HG03442 (cell line): ENCODE results near the gene GRK1.

Experiments used
- ATAC-seq: cut with Tn5 transposase; IDR thresholded peaks from one replicate; pipeline ENCODE4 v1.9.1; 2021; ENCODE audit warnings: mild to moderate bottlenecking, moderate library complexity; ENCODE audit not compliant: unreplicated experiment

The GRK1 gene

DNA sequence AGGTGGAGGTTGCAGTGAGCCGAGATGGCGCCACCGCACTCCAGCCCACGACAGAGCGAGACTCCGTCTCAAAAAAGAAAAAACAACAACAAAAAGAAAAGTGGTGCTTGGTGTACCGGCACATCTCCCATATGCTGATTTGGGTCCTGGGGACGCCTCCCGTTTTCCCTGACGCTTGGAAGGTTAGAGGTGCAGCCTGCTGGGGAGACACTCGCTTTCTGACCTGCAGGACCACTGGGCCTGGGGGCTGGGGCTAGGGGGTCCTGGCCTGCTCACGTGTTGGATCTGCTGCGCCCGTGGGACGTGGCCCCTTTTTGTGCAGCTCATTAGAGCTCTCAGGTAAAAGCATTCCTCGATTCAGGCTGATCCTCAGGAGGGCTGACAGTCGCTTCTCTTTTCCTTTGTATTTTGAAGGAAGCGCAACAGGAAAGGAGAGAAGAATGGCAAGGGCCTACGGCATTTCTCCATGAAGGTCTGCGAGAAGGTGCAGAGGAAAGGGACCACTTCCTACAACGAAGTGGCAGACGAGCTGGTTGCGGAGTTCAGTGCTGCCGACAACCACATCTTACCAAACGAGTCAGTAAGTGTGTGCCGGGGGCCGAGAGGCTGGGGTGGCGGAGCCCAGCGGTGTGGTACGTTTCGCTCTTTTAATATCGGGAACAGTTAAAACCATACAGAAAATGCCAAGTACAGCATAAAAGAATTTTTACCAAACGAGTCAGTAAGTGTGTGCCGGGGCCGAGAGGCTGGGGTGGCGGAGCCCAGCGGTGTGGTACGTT lies 34.1 kb upstream of the GRK1 start:
- no peak for ATAC-seq

DNA sequence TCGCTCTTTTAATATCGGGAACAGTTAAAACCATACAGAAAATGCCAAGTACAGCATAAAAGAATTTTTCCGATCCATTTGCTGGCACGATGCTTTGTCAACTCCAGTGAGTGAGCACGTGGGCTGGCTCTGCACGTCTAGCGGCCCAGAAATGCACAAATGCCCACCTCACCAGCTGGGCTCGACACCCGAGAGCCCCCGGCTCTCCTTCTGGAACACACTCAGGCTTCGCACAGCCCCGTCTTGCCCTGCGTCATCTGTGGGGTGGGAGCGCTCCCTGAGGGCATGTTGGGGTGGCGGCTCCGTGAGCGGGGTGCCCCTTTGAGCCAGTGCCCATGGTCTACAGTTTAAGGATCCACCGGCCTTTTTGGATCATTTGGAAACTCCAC lies 33.5 kb upstream of the GRK1 start:
- no peak for ATAC-seq

DNA sequence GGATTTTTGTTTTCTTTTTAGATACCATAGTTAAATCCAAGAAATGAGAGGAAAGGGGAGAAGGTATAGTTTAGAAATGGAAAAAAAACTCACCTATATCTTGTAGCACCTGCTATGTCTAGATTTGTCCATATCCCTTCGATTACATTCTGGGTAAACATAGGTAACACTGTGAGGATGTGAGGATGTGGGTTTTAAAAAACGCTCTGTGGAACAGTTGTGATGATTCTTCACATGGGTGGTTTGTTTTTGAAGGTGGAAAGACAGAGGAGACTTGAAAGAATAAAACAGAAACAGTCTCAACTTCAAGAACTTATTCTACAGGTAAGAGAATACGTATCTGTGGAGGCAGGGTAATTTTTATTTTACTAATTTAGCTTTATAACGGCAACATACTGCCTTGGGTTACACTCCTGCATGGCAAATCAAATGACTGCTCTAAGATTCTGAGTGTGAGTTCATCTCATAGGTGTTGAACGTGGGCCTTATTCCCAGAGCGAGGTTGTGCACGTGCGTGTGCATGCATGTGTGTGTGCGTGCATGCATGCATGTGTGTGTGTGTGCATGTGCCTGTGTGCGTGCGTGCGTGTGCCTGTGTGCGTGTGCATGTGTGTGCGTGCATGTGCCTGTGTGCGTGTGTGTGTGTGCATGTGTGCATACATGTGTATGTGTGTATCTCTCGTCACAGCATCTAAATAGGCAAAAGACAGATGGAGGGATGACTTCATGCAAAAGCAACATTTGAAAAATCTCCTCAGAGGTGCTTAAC lies 32.6 kb upstream of the GRK1 start:
- ATAC-seq = no peak

DNA sequence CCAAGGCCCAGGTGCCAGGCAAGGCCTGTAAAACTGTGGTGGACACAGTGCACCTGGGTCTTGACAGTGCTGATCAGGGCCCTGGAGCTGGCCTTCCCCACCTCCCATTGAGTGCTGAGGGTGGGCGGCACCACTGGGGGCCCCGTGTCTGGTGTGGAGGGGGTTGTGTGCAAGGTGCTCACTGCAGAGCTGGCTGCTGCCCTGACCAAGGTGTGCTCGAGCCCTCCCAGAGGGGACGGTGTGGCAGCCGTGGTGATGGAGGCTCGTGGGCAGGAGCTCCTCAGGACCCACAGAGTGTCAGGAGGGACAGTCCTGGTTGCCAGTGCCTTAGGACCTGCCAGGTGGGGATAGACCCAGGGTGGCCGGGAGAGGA lies 32.0 kb upstream of the GRK1 start:
- ATAC-seq = no peak

DNA sequence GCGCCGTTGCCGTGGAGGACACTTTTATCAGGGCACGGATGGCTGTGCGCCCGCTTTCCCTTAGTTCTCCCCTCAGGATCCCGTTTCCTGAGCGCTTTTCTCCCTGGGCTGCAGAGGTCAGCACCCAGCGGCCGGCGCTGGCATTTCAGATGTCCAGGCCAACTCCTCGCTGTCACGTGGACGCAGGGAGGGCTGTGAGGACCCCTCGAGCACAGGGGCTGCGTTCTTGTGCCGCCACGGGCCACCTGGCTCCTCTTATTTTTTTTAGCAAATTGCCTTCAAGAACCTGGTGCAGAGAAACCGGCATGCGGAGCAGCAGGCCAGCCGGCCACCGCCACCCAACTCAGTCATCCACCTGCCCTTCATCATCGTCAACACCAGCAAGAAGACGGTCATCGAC lies 31.3 kb upstream of the GRK1 start:
- no peak for ATAC-seq

DNA sequence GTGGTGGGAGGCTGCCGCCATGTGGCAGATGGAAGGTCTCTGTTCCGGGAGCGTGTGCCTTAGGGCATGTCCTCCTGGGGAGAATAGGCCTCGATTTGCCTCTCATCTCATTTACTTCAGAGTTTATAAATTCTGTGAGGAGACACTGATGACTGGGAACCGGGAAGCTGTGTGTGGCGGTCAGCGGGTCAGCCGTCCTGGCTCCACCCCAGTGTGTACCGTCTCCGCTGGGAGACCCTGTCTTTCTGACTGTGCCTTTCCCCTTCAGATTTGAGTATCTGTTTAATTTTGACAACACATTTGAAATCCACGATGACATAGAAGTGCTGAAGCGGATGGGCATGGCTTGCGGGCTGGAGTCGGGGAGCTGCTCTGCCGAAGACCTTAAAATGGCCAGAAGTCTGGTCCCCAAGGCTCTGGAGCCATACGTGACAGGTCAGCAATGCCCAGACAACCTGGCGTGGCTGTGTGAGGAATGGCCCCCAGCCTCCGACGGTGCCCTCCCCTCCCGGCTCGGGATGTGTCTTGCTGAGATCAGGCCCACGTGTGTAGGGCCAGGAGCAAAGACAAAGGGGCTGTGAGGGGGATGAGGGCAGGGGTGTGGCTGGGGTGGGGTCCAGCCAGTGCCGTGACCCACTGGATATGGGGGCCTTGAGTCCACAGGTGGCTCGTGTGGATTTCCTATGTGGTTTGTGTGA lies 30.6 kb upstream of the GRK1 start:
- no peak for ATAC-seq

DNA sequence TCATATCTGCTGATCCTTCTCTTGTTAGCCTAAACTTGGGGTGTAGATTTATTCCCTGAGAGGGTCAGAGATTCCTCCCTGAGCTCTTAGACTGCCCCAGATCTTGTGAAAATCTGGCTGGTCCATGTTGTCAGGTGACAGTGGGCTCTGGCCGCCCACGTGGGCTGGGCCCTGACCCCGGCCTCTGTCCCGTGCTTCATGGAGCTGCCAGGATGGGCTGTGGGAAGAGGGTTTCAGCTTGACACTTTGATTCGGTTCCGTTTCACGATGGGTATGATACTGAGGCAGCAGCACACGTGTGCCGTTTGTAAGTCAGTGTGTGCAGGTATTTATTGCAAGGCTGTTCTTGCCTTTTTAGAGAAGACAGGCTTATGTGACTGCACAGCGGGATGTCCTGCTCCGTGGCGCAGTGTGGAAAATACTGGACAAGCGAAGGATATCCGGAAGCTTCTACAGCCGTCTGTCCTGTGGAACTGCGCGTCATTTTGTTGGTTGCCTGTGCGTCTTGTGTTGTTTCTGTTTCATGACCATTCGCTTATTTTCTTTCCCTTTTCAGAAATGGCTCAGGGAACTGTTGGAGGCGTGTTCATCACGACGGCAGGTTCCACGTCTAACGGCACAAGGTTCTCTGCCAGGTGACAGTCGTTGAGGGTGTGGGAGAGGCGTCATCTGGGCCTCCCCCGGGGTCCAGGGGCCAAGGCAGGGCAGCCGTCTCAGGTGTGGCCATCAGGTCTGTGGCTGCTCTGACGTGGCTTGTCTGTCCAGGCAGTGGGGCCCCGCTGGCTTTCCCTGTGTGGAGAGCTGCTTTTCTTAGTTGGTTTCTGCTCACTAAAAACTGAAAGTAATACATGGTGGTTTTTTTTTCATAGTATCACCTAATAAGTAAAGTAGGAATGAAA lies 29.5 kb upstream of the GRK1 start:
- no peak for ATAC-seq

DNA sequence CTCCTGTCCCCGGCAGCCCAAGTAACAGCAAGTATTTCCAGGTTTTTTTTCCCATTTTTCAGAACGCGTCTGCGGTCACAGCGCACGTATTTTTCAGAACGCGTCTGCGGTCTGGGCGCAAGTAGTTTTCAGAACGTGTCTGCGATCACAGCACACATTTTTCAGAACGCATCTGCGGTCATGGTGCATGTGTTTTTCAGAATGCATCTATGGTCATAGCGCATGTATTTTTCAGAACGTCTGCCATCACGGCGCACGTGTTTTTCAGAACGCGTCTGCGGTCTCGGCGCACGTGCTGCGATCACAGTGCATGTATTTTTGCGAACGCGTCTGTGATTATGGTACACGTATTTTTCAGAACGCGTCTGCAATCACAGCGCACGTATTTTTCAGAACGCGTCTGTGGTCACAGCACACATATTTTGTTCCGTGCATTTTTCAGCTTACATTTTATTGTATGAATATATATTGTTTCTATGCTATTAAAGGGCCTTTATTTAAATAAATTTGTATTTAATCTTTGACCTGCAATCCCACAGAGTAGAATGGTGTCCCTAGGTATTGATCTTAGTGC lies 28.8 kb upstream of the GRK1 start:
- ATAC-seq = no peak

DNA sequence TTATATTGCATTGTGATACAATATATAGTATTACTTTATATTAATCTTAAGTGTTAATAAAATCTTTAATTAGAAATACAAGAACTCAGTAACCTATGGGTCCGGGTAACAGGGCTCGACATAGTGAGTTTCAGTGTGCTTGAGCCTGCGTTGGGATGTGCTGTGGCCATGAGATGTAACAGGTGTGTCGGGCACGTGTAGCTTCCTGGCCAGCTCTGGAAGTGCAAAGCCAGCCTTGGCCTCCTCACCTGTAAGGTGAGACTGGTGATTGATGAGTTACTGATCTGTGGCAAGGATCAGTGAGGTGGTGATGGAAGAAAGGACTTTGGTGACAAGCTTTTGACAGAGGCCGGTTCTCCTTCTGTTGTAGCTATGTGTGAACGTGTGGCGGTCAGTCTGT lies 28.2 kb upstream of the GRK1 start:
- no peak for ATAC-seq

DNA sequence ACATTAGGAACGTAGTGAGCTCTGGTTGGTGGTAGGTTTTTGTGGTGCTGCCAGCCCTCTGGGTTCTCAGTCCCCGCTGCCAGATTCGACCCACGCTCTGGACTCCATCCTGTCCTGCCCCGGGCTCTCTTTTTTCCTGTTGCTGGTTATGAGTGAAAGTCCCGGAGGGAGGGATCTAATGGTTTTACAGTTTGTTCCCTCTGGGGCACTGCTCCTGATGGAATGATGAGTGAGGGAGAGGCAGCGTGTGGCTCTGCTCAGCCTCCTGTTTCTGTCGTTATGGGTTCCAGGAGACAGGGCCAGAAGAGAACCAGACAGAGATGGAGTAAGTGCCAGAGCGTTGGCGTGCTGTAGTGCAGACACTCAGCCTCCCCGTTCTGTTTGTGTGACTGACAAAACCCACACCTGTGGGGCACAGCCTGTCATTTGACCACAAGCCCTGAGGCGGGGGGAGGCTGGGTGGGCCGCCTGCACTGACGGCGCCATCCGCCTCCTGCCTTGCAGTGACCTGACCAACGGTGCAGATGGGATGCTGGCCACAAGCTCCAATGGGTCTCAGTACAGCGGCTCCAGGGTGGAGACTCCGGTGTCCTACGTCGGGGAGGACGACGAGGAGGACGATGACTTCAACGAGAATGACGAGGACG lies 27.3 kb upstream of the GRK1 start:
- no peak for ATAC-seq

DNA sequence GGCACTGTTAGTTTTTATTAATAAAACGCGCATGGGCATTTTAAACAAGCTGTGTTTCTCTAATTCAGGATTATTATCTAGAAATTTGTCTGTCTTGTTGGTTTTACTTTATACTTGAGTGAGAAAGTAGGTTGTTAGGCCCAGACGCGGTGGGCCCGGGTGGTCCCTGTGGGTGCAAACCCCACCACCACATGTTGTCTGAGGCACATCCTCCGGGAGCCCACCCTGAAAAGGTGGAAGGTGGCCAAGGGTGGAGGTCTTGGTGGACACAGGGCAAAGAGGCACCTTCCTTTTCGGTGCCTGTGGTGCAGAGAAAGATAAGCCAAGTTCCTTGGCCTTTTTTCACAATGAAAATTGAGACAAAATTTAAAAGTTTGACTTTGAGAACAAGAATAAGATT lies 25.6 kb upstream of the GRK1 start:
- ATAC-seq = no peak

DNA sequence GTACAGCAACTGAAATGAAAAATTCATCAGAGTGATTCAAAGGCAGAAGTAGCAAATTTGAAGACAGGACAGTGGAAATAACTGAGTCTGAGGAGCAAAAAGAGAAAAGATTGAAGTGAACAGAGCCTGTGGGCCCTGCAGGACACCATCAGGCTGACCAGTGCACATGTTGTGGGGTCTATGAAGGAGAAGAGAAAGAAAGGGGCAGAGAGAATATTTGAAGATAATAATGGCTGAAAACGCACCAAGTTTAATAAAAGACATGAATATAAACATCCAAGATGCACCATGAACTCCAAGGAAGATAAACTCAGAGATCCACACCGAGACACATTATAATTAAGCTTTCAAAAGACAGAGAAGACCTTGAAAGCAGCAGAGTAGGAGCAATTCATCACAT lies 24.5 kb upstream of the GRK1 start:
- ATAC-seq = no peak

DNA sequence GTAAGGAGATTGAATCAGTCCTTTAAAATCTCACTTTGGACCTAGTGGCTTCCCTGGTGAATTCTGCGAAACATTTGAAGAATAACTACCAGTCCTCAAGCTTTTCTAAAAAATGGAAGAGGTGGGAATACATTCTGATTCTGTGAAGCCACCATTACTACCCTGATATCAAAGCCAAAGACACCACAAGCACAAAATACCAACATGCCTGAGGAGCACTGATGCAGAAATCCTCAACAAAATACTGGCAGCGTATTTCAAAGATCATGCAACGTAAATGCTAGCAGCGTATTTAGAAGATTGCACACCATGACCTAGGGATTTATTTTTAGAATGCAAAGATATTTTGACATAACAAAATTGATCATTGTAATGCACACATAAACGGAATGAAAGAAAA lies 23.4 kb upstream of the GRK1 start:
- ATAC-seq = no peak

DNA sequence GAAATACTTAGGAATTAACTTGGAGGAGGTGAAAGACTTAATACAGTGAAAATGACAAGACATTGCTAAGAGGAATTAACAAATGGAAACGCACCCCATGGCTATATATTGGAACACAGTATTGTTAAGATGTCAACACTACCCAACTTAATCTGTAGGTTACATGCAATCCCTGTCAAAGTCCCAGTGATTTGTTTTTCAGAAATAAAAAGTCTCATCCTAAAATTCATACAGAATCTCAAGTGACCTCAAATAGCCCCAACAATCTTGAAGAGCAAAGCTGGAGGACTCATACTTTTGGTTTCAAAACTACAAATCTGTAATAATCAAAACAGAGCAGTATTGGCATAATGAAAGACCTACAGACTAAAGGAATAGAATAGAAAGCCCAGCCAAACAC lies 22.2 kb upstream of the GRK1 start:
- ATAC-seq = no peak

DNA sequence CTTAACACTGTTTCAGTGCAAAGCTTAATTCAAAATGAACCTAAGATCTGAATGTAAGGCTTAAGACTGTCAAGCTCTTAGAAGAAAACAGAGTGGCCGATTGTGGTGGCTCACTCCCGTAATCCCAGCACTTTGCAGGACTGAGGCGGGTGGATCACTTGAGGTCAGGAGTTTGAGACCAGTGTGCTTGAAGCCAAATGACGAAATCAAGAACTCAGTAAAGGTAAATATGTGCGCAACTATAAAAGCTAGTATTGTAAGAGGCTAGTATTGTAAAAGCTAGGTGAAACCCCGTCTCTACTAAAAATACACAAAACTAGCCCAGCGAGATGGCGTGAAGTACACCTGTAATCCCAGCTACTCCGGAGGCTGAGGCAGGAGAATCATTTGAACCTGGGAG lies 21.7 kb upstream of the GRK1 start:
- ATAC-seq = no peak

DNA sequence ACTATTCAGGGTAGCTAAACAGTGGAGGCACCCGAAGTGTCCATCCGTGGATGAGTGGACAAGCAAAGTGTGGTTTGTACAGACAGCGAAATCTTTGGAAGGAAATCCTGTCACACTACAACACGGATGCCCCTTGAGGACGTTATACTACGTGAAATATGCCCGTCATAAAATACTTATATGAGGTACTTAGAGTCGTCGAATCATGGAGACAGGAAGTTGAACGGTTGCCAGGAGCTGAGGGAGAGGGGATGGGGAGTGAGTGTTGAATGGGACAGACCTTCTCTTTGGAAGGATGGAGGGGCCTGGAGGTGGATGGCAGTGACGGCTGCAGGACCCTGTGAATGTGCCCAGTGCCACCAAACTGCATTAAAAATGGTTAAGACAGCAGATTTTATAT lies 20.6 kb upstream of the GRK1 start:
- no peak for ATAC-seq

DNA sequence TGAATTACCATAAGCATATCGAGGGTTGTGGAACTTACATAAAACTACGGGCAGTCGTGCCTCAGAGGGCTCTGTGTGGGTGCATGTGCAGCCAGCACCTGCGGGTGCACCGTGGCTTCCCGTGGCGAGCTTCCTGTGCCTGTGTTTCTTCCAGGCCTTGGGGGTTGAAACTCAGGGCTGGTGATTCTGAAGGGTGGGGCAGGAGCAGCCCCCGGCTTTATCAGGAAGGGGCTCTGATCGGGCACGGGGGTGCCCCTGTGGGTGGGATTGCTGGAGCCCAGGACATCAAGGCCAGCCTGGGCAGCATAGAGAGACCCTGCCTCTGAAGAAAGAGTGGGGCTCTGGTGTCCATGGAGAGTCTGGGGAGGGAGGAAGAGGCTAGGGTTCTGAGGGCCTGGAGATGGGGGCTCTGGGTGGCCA lies 20.1 kb upstream of the GRK1 start:
- no peak for ATAC-seq

DNA sequence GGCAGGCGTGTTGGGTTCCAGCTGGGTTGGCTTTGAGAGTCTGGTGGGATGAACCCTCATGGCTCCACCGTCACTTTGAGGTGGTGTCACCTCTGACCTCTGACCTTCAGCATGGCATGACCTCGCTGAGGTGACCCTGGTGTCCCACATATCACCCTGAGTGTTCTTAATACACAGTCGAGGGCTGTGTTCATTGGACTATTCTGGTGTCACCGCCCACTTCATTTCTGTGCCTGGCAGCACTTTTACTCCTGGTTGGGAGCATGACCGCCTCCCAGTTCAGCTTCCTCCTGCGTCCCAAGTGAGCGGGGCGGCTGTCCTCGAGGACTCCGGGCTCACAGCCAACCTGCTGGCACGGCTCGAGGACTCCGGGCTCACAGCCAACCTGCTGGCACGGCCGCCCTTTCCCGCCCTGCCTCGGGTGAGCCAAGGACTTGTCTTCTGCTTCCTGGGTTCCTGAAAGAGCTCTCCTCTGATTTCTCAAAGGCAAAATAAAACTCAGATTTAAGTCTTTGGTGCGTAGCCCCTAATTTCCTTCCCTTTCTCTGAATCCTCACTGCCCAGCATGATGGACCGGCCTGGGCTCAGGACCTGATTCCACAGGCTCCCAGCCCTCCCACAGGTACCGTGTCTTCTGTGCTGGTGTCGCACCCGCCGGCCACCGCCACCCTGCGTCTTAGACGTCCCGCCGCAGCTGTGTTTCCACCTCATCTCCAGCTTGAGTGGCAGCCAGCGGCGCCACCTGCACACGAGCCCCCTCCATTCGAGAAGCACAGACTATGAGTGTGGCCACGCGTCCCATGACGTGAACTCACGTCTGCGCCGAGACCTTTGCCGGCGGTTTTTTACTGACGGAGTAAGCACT lies 19.4 kb upstream of the GRK1 start:
- no peak for ATAC-seq

DNA sequence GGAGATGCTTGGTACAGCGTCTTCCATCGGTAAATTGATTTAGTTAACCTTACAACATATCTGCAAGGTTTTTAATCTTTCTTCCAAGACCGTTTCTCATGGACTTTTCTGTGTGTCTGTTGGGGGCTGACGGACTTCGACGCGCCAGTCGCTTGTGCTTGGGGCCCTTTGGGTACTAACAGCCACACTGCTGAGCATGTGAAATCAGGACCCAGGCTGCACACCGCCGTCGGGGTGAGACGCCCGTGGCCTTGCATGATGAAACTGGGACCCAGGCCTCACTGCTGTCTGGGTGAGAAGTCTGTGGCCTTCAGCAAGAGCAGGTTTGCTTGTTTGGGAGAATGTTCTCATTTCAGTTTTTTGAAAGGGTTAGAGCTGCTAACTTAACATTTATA lies 18.8 kb upstream of the GRK1 start:
- no peak for ATAC-seq
